NCI-H510A treated with DMSO at 0.1 percent for 48 hours (cell line): ENCODE data around the gene MSI2.
"Not testable (repeated sequence)": the region's sequence is repeated elsewhere in the genome, so short reads cannot be mapped to it uniquely, and the experiment has no call there.

Experiments used
- DNase-seq: peaks from one replicate; lab custom pipeline; 2025; lab: John Stamatoyannopoulos, UW

Gene MSI2

GRCh38 chr17:57289613-57290012 lies 33.3 kb downstream of the MSI2 start:
- DNase-seq = no peak

- DNase-seq = no peak
Measured at GRCh38 chr17:57290981-57291380, 34.7 kb downstream of the MSI2 start.

- DNase-seq = no peak
Measured at GRCh38 chr17:57292091-57292490, 35.8 kb downstream of the MSI2 start.

DNA sequence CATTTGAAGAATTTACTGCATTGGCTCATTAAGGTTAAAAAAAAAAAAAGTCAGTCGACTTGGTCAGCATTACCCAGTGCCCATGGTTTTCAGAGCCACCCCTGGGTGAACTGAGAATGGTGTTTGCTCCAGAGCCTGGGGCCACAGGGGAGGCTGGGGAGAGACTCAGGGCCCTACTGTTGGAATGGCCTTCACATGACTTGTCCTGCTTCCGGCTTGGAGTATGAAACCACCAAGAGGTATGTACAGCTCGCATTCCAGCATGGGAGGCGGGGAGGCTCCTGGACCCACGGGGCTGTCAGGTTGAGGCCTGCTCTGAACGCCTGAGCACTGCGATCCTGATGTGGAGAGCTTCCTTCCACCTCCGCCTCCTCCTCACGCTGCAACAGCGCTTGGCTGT lies 36.8 kb downstream of the MSI2 start:
- peak; percentile 62 for DNase-seq

DNA sequence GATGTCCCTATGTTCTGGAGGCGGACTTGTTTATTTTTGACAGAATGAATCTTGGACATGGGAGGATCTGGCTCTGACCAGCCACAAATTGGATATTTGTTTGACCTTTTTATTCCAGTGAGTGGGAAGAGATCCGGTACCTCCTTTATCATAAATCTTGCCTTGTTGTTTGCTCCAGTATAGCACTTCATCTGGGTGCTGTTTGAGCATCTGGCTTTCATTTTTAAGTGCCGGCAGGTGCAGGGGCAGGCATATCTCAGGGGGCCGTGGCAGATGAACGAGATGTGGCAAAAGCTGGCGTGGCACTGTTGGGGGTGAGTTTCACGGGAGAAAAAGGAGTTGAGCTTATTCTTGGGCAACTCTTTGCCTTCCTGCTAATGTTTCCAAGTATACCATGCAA lies 37.8 kb downstream of the MSI2 start:
- peak; percentile 93 for DNase-seq

- DNase-seq = peak; percentile 90
Measured at GRCh38 chr17:57294629-57295501, 38.5 kb downstream of the MSI2 start.

DNA sequence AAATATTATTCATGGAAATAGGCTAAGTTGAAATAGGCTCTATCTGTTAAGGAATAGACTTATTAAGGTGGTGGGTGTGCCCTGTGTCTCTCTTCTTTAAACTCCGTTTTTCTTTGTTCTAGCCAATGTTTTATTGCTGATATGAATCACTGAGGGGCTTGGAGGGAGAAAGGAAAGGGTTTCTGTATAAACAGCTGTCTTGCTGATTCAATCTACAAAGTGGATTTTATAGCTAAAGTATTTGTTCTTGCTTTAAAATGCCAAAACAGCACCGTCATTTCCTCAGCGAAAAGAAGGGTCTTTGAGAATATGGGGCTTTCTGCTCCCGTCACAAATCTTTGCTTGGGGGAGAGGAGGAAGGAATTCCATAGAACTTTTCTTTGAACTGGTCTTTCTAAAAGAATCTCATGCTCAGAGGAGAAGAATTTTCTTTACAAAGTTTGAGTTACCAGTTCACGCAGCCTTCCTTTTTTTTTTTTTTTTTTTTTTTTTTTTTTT lies 39.3 kb downstream of the MSI2 start:
- DNase-seq = peak; percentile 43

- DNase-seq = peak; percentile 31
Measured at GRCh38 chr17:57296231-57296630, 39.9 kb downstream of the MSI2 start.

- no peak for DNase-seq
Measured at GRCh38 chr17:57299176-57299575, 42.9 kb downstream of the MSI2 start.

GRCh38 chr17:57300592-57300991 lies 44.3 kb downstream of the MSI2 start:
- DNase-seq = not testable (repeated sequence)

- DNase-seq = no peak
Measured at GRCh38 chr17:57302690-57303465, 46.6 kb downstream of the MSI2 start.

DNA sequence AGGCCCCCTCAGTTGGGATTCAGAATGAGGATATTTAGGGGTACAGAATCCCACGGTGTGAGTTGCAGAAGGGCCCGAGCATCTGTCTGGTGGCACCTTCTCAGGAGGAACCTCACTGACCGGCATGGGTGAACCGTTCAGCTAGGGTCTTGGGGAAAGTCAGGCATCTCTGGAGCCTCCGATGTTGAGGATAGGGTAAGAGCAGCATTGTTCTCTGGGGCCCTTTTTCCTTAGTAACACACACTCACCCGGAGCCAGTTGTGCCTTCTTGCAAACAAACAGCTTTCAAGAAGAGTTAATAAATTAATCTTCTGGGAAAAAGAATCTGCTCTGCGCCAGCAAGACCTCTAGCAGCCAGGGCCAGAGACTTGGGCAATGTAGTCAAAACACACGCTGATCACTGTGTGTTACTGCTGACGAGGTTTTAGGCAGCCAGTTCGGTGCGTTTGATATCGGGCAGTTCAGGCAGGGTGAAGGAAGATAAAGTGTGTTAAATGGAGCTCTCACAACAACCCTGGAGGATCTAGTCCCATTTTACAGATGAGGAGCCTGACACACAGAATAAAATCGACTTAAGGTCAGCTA lies 48.9 kb downstream of the MSI2 start:
- DNase-seq = no peak

DNA sequence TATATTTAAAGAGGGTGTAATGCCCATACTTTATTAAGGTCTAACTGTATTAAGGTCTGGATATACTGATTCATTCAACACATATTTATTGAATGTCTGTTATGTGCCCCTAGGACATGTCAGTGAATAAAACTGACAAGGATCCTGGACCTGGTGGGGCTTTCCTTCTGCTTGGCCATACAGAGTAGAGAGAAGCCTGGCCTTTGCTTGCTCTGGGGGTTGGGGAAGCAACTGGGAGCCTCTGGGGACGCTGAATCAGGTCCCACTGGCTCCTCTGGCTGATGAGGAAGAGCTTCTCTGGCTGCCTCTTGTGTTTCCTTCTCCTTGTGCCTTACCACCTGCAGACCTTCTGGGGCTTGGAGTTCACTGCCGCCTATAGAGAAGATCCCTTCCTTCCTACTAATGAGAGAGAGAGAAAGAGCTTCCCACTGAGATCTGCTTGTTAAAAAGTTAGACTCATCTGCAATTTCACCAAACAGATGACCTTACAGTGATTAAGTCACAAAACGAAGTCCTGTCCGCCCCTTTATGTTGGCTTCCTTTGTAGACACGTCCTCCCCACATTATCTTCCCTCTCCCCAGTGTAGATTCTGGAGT lies 49.7 kb downstream of the MSI2 start:
- DNase-seq = no peak

DNA sequence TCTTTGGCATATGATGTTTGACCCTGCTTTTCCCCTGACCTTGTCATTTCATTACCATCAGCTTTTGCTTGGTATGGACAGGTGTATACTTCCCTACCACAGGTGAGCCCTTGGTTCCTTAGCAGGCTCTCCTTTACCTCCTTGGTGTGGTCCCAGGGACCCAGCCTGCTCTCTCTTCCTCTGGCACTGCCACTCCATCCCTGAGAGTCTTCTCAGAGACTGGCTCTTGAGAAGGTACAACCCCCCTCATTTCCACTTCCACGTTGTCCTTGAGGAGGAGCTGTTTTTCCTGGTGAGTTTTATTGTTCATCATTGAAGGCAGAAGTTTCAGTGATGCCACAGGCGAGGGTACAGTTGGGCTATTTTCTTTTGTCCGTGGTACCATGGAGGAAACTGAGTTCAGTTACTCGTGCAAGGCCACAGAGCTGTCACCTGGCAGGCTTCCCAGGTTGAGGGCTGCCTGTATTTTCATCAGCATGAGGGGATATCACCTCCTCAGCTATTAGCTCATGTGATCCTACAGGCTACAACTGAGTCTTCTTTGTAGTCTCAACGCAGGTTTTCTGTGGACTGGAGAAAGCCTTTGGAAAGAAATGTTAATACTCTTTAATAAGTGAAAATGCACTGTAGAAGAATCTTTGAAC lies 52.3 kb downstream of the MSI2 start:
- DNase-seq = no peak

DNA sequence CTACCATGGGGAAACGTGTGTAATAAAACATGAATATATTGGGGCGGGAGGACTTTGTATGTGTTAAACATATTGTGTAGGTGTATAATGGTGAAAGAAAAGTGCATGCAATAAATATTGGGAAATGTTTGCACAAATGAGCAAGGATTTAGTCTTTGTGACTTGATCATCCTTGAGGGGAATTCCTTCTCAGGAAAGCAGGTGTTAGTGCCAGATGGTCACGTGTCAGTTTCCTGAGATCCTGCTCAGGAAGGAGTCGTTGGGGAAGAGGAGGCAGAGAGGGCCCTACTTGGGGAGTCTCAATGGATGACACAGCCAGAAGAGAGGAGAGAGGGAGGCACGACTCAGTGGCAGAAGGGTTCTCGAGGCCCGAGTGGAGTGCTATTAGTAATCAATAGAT lies 53.2 kb downstream of the MSI2 start:
- DNase-seq = no peak

- peak; percentile 61 for DNase-seq
Measured at GRCh38 chr17:57311281-57312216, 55.2 kb downstream of the MSI2 start.

GRCh38 chr17:57312242-57312641 lies 55.9 kb downstream of the MSI2 start:
- DNase-seq = no peak

DNA sequence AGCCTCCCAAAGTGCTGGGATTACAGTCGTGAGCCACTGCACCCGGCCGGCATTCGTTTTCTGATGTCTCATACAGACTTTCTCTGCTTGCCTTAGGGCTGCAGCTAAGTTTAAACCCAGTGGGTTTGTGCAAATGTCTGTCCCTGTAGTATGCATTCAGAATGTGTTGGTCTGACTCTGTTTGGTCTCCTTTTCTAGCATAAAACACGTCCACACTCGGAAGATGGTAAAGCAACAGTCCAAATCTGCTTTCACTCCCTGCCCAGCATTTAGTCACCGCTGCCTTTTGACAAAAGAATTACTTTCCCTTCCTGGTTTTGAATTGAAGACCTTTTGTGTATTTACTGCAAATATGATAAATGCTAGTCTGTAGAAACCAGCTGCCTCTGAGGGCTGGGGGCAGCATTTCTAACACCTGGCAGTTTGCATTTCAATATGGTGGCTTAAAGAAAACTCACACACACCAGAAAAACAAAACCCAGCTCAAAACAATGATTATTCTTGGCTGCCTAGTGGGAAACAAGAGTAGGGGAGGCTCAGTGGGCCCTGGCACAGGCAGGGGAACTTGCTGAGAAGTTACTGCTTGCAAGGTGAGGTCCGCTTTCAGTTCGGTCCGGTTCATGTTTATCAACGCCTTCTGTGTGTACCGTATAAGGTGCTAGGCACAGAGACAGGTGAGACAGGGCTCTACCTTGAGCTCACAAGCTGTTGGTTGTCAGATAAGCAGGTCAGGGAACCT lies 56.9 kb downstream of the MSI2 start:
- peak; percentile 47 for DNase-seq

GRCh38 chr17:57315061-57316015 lies 59.0 kb downstream of the MSI2 start:
- peak; percentile 32 for DNase-seq
